Hepatocyte (in vitro differentiated cells): Measurements from ENCODE around the gene CCDC40.

Experiments
- EZH2 ChIP-seq: fragments of 200-600 bp; sonication (generic); IDR thresholded peaks from 2 replicates; pipeline ENCODE4 v1.6.1; 2016; ENCODE audit warnings: antibody characterized with exemption, mild to moderate bottlenecking, borderline replicate concordance
- EZH2phosphoT487 ChIP-seq: fragments of 200-600 bp; sonication (generic); IDR thresholded peaks from one replicate; pipeline ENCODE4 v1.6.1; 2018; ENCODE audit warnings: antibody characterized with exemption, mild to moderate bottlenecking, low read depth, moderate library complexity; ENCODE audit not compliant: unreplicated experiment, severe bottlenecking
- TF ChIP-seq, protein P1 (sequence below): fragments of 200-600 bp; sonication (generic); IDR thresholded peaks from 2 replicates; pipeline ENCODE4 v1.5.1; 2016; ENCODE audit warnings: antibody characterized with exemption, mild to moderate bottlenecking; ENCODE audit not compliant: poor library complexity

DNA sequence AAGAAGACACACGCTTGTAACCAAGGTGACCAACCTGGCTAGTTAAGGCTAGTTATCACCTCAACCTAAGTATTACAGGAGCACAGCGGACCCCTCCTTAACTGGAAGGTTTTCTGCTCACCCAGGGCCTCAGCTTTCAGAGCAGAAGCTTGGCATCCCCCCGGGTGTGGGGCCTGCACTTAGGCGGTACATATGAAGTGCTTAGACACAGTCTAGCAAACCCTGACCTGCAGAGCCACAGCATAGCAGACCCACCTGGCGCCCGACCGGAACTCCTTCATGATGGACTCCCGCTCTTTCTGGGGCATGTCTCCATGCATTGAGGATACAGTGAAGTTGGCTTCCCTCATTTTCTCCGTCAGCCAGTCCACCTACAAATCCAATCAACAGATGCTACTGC lies 100.7 kb downstream of the CCDC40 start:
- TF ChIP-seq, protein P1, sequence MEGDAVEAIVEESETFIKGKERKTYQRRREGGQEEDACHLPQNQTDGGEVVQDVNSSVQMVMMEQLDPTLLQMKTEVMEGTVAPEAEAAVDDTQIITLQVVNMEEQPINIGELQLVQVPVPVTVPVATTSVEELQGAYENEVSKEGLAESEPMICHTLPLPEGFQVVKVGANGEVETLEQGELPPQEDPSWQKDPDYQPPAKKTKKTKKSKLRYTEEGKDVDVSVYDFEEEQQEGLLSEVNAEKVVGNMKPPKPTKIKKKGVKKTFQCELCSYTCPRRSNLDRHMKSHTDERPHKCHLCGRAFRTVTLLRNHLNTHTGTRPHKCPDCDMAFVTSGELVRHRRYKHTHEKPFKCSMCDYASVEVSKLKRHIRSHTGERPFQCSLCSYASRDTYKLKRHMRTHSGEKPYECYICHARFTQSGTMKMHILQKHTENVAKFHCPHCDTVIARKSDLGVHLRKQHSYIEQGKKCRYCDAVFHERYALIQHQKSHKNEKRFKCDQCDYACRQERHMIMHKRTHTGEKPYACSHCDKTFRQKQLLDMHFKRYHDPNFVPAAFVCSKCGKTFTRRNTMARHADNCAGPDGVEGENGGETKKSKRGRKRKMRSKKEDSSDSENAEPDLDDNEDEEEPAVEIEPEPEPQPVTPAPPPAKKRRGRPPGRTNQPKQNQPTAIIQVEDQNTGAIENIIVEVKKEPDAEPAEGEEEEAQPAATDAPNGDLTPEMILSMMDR, result no peak
- no peak for TF ChIP-seq EZH2
- TF ChIP-seq EZH2phosphoT487, result no peak
